Cardiac septum (tissue), 1 donor: ENCODE results near the gene GIMAP8. TPM values are rescaled to one million over a fixed set of nuclear protein-coding genes. Genes with fewer than 3 reads are reported as not detected.
A peak's percentile ranks its signal among the peaks of the same experiment; 100 is the strongest.

Experiments used
- DNase-seq: peaks from one replicate; pipeline ENCODE4 v3.0.0-alpha.2; 2020; ENCODE audit warnings: low spot score
- intact Hi-C: fragments of 100-400 bp; cut with DNase I; formaldehyde crosslinking; loops from one replicate; pipeline ENCODE4 v1.14.0; 2022
- long read RNA-seq: library from polyadenylated mRNA; unstranded; transcript quantifications from one replicate; pipeline ENCODE4 v2.0.0, GENCODE V29; 2021
- total RNA-seq: library from RNA; stranded (reverse); fragmentation: NEBNext Ultra II Directional; extraction: Animal tissue kit (Norgen Biotek cat#: 25700); gene quantifications from one replicate; pipeline ENCODE4 v1.2.1, GENCODE V29; 2021
- donor health status: DM: no; HTN: no; CAD: no.

The GIMAP8 gene
- 16.3 TPM for total RNA-seq
- long read RNA-seq, full-length matches to known transcripts, result 7 of 23 reads
- long read RNA-seq, partial matches to known transcripts, result 14 of 23 reads
- long read RNA-seq, other reads (novel, unspliced or antisense), result 2 of 23 reads

DNA sequence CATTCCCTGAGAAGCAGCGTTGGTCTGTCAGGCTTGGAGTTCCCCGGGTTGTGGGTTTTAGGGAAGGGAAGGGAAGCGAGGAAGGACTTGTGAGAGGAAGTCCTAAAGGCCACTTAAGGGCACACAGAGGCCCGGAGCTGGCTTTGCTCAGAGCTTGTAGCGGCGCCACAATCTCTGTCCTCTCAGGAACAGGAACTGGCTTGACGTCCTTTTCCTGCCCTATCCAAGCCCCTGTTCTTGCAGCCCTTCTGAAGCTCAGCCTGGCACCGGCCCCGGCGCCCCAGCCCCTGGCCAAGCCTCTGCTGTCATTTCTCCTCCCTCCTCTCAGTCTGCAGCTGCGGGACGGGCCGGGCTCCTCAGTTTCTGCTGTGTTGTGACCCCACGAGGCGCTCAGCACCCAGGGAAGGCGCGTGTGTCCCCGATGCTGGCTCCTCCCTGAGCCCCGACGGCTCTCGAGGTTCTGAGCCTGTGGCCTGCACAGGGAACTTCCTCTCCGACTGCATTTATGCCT lies at the start of gene GIMAP8:
GIMAP8 (plus strand) TSS at position 140 of the 511 bp plus-strand sequence. CDS start 16,069 bp downstream, outside the sequence.
- intact Hi-C loops, result loop anchor here (5.0 kb wide), 2 partner anchors 67 to 182 kb away; partner anchors contain the start of gene GIMAP6
- DNase-seq, result peak; percentile 89

DNA sequence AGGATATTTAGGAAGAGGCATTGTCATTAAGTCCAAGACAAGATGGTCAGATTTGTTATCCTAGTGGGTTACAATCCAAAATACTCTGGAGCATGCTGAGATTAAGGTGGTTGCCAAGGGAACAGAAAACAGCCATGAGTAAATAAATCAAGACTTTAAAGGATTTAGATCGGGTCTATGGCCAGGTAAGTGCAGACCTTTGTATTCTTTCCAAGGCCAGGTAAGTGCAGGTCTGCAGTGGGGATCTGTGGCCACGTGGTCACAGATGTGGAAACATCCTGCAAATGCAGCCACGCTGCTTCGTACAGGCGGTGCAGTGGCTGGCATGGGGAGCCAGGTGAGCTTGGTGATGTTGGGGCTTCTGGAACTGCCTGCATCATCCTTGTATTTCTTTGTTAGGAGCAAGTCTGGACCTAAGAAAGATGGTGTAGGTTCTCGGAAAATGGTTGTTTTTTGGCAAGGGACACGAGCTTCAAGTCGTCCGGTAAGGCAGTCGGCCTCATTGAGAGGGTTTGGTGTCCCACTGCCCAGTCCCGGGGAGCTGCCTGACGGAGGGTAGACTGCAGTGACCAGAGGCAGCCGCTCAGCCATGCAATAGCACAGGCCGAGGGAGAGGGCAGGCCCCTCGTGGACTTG lies 49.5 kb upstream of the GIMAP8 start:
- DNase-seq, result peak; percentile 68
- intact Hi-C loops, result no loop called here

DNA sequence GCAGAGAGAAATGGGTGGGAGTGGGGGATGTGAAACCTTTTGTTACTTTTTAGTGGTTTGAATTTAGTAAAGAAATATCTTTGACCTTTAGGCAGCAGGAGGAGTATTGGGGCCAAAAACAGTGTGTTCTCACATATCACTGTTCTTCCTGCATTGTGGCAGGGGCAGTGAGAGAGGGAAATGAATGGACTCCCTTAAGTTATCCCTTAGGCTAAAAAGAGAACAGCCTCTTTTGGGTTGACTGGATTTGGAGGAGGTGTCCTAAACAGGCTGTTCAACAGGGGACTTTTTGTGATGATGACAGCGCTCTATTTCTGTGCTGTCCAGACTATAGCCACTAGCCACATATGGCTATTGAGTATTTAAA lies 49.0 kb upstream of the GIMAP8 start:
- intact Hi-C loops, result no loop called here

GRCh38 chr7:150401861-150402631 lies 48.4 kb upstream of the GIMAP8 start:
- DNase-seq, result peak; percentile 26

More for the DNA sequence above, 49.0 kb upstream of the GIMAP8 start:
- DNase-seq, result no peak

GRCh38 chr7:150402671-150403321 lies 47.6 kb upstream of the GIMAP8 start:
- intact Hi-C loops, result no loop called here
- DNase-seq, result peak; percentile 56

More at GRCh38 chr7:150401861-150402631, 48.4 kb upstream of the GIMAP8 start:
- intact Hi-C loops, result no loop called here

DNA sequence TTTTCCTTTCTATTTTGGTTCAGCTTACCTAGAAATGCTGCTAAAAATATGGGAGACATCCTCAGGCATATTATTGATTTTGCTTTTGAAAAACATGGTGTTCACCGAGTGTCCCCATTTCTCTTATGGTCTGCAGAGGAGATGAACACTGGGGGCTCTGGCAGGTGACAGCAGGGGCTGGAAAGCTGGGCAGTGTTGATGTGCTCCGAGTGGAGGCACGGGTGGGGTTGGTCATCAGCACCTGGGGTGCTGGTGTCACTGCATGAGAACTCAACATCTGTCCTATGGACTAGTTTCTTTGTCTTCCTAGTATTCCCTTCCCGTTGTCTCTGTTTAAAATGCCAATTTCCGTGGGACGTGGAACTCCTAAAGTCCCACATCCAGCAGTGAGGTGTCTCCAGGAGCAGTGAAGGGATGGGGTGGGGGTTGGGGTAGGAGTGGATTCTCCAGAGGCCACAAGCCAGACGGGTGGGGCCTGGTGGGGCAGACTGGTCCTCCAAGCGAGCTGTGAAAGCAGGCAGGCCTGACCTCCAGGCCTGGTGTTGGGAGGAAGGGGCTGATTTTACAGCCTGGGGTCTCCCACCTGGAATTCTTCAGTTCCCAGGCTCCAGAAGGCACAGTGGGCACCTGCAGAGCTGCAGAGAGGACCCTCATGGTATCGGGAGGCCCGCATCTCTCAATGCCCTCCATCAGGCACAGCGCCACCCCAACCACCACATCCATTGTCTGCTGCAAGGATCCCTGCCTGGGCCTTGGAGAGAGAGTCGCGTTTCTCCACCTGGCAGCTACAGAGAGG lies 46.9 kb upstream of the GIMAP8 start:
- intact Hi-C loops, result no loop called here
- DNase-seq, result peak; percentile 72

GRCh38 chr7:150404172-150404804 lies 46.1 kb upstream of the GIMAP8 start:
- intact Hi-C loops, result no loop called here
- DNase-seq, result peak; percentile 35

DNA sequence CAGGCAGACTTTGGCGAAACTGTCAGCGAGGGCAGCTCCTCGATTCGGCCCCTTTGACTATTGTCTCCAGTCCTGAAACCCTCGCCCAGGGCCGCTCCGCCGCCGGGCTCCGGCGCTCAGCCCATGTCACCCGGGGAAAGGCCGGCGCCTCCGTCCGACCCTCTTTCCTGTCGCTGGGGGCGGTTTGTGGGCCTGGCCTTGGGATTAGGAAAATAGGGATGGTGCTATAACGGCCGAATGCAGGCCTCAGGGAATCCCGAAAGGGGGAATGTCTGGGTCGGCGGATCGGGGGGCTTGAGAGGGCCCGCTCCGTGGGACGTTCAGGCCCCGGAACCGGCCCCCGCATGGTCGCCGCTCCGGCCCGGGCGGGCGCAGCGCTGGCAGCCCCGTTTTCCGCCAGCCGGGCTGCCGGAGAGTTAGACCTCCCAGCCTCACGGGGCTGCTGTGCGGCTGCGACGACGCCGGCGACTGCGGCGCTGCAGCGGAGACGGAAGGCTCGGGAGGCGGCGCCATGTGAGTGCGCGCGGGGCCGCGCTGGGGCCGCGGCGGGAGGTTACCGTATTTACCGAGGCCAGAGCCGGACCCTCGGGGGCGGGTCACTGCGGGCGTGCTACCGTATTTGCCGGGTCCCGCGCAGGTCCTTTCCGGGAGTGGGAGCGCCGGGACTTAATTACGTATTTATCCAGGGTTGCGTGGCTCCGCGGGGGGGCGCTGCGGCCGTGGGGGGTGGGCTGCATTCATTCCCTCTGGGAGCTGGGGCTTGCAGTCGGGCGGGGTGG lies 45.4 kb upstream of the GIMAP8 start:
- intact Hi-C loops, result loop anchor here (1.0 kb wide), 1 partner anchor 37 kb away; the partner anchor contains the start of gene REPIN1
- DNase-seq, result peak; percentile 93

GRCh38 chr7:150405584-150406311 lies 44.7 kb upstream of the GIMAP8 start:
- intact Hi-C loops, result loop anchor here (1.0 kb wide), 1 partner anchor 37 kb away; the partner anchor contains the start of gene REPIN1
- peak; percentile 24 for DNase-seq

DNA sequence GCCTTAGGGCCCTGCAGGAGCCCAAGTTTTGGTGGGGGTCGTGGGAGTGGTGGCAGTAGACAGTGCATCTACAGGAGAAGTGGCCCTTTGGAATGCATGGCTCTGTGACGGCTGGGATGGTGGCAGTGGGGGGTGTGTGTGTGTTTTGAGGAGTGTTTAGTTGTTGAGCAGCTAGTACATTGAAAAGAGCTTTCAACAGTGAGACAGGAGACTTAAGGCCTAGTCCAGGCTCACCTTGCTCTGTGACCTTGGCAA lies 44.2 kb upstream of the GIMAP8 start:
- intact Hi-C loops, result no loop called here
- no peak for DNase-seq

GRCh38 chr7:150406567-150407421 lies 43.6 kb upstream of the GIMAP8 start:
- DNase-seq, result peak; percentile 69
- intact Hi-C loops, result no loop called here

DNA sequence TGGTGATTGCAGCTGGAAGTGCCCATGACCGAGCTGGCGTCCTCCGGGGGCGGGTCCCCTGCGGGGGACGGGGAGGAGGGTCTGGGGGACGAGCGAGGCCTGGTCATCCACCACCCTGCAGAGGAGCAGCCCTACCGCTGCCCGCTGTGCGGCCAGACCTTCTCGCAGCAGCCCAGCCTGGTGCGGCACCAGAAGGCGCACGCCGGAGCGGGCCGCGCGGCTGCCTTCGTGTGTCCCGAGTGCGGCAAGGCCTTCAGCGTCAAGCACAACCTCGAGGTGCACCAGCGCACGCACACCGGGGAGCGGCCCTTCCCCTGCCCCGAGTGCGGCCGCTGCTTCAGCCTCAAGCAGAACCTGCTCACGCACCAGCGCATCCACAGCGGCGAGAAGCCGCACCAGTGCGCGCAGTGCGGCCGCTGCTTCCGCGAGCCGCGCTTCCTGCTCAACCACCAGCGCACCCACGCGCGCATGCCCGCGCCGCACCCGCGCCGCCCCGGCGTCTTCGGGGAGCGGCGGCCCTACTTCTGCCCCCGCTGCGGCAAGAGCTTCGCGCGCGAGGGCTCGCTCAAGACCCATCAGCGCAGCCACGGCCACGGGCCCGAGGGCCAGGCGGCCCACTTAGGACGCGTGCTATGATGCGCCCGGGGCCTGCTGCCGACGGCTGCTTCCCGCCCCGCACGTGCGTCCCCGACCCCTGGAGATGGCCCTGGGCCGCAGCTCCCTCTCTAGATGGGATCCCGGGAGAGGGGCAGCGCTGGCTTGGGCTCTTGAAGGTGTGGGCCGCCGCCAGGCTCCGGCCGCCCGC lies 42.6 kb upstream of the GIMAP8 start:
- intact Hi-C loops, result no loop called here
- DNase-seq, result peak; percentile 73

DNA sequence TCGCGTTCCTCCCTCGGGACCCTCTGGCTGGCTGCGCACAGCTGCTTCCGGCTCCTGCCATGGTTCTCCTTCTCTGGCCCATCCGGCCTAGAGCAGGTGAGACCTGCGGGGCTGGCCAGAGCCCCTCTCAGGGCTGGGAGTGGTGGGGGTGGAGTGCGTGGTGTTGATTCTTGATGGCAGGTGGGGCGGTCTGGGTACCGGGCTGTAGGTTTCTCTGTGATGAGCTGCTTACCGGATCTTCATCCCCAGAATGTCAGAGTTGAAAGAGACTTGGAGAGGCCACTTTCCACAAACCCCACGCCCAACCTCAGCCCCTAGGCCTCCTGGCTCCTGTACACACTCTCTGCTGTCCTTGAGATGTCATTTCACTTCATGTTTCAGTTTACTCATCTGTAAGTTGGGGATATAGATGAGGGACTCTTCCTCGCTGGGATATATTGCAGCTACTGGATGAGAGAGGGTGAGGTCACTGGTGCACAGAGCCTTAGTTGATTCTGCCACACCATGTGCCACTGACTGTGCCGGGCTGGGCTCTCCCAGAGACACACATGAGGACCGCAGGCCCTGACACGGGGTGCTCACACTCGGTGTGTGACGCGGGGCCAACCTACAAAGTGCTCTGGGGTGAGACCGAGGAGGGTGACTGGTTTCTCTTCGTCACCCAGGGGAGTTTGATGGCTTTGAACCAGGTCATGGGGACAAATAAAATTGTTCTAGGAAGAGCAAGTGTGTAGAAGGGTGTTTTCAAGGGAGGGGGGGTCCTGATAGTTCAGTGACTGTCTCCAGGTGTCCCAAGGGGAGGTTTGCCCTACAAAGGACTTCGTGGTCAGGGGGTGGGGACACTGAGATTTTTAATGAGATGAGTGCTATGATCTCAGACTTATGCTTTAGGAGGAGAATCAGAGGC lies 41.8 kb upstream of the GIMAP8 start:
- DNase-seq, result peak; percentile 63
- intact Hi-C loops, result no loop called here

- no peak for DNase-seq
- intact Hi-C loops, result no loop called here
These were observed 41.0 kb upstream of the GIMAP8 start for GRCh38 chr7:150409300-150410030.
